Omental fat pad (tissue), 4 donors: Measurements from ENCODE around the gene ALK. TPM values are rescaled to one million over a fixed set of nuclear protein-coding genes. Genes with fewer than 3 reads are reported as not detected.

ENCODE experiments used
- ATAC-seq: fragments of 150-250 bp; one replicate; pipeline ENCODE4 v1.9.1; 2016; ENCODE audit warnings: mild to moderate bottlenecking, moderate library complexity; ENCODE audit not compliant: low FRiP score
- DNase-seq: peaks from one replicate; pipeline ENCODE4 v3.0.0-alpha.2; 2019; ENCODE audit warnings: low spot score
- CTCF ChIP-seq, 3 donors: fragments of 450-650 bp; IDR thresholded peaks; one replicate each; pipeline ENCODE4 v1.5.1; 2016 to 2017; ENCODE audit warnings: antibody characterized with exemption in 3 of 3, mild to moderate bottlenecking in 3 of 3, moderate library complexity in 2 of 3
- total RNA-seq, 4 donors: library from RNA; depleted of rRNA; stranded (reverse); fragments of >200 nt; gene quantifications; one replicate each; pipeline ENCODE4 v1.1.0, GENCODE V29; 2016

The ALK gene
- total RNA-seq, 4 donors from 2014 or later, result 0.12 to 2.2 (median 0.44) TPM; not detected in 1

DNA sequence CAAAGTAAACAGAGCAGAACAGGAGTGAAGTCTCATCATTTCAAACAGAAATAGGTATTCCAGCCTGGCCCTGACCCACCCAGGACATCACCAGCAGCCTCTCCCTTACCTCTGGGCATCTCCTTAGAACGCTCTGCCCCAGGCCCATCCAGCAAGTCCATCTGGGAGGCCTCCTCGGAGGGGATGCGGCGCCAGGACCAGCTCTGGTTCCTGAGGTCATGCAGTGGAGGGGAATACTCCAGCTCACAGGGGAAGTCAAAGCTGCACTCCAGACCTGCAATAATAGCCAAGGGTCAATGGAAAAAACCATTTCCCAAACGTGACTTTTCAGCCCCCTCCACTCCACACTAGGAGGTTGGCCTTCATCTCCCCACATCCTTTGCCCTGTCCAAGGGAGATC, 226.6 kb downstream of the ALK start:
- no peak for TF ChIP-seq CTCF (IDR thresholded peaks at IDR 0.05)
- DNase-seq (no peak), ATAC-seq (no peak)

GRCh38 chr2:29691391-29691950, 229.9 kb downstream of the ALK start:
- DNase-seq, result no peak
- TF ChIP-seq CTCF (IDR thresholded peaks at IDR 0.05), result no peak
- ATAC-seq, result no peak

GRCh38 chr2:29689666-29690065, 231.7 kb downstream of the ALK start:
- ATAC-seq (no peak), DNase-seq (no peak)
- no peak for TF ChIP-seq CTCF (IDR thresholded peaks at IDR 0.05)

- ATAC-seq, result no peak
- no peak for DNase-seq
- TF ChIP-seq CTCF (IDR thresholded peaks at IDR 0.05), result no peak
Measured at GRCh38 chr2:29688429-29688828, 233.0 kb downstream of the ALK start.

GRCh38 chr2:29687121-29687520, 234.3 kb downstream of the ALK start:
- no peak for TF ChIP-seq CTCF (IDR thresholded peaks at IDR 0.05)
- no peak for ATAC-seq

GRCh38 chr2:29676886-29677453, 244.4 kb downstream of the ALK start:
- ATAC-seq (no peak), DNase-seq (no peak)
- TF ChIP-seq CTCF (IDR thresholded peaks at IDR 0.05), result no peak

More at GRCh38 chr2:29687121-29687520, 234.3 kb downstream of the ALK start:
- DNase-seq, result no peak

- TF ChIP-seq CTCF (IDR thresholded peaks at IDR 0.05), result no peak
- DNase-seq (no peak), ATAC-seq (no peak)
Measured at GRCh38 chr2:29664578-29664977, 256.8 kb downstream of the ALK start.
